Measurements from ENCODE around the gene GPATCH2. TPM values are rescaled to one million over a fixed set of nuclear protein-coding genes. Genes with fewer than 3 reads are reported as not detected.

The GPATCH2 gene
- total RNA-seq, 1 donor from 2014 or later = 15.6 TPM

GRCh38 chr1:217379336-217379735 is 251.6 kb downstream of the GPATCH2 start:
- no peaks in the 10 kb centered on the region for H3K4me1 Mint-ChIP-seq (ENCODE audit: low read depth, unreplicated experiment)
- H3K36me3 Mint-ChIP-seq (ENCODE audit: unreplicated experiment) = peaks cover 4% of the 10 kb centered on the region
- H3K27ac Mint-ChIP-seq (ENCODE audit: unreplicated experiment) = no peak overlapping the region
- no peak for DNase-seq
- no peaks in the 10 kb centered on the region for H3K27me3 Mint-ChIP-seq (ENCODE audit: unreplicated experiment)
- H3K4me3 Mint-ChIP-seq (ENCODE audit: unreplicated experiment) = no peak overlapping the region
- no peak for TF ChIP-seq CTCF (IDR thresholded peaks at IDR 0.05; ENCODE audit: partially characterized antibody, unreplicated experiment)
- peaks cover 7% of the 10 kb centered on the region for H3K9me3 Mint-ChIP-seq (ENCODE audit: unreplicated experiment)

Other genes starting within 250 kb of the GPATCH2 start
- 0.78 TPM for gene SPATA17, start 254 bp upstream of the GPATCH2 start, total RNA-seq (ENCODE audit: unreplicated experiment)

Data from glutamatergic neuron (in vitro differentiated cells).